ENCODE results near the gene ZNF658. TPM values are rescaled to one million over a fixed set of nuclear protein-coding genes. Genes with fewer than 3 reads are reported as not detected.
A peak's percentile ranks its signal among the peaks of the same experiment; 100 is the strongest.
"Not testable (repeated sequence)": the region's sequence is repeated elsewhere in the genome, so short reads cannot be mapped to it uniquely, and the experiment has no call there.

The ZNF658 gene
- polyA plus RNA-seq = 2.9 TPM

DNA sequence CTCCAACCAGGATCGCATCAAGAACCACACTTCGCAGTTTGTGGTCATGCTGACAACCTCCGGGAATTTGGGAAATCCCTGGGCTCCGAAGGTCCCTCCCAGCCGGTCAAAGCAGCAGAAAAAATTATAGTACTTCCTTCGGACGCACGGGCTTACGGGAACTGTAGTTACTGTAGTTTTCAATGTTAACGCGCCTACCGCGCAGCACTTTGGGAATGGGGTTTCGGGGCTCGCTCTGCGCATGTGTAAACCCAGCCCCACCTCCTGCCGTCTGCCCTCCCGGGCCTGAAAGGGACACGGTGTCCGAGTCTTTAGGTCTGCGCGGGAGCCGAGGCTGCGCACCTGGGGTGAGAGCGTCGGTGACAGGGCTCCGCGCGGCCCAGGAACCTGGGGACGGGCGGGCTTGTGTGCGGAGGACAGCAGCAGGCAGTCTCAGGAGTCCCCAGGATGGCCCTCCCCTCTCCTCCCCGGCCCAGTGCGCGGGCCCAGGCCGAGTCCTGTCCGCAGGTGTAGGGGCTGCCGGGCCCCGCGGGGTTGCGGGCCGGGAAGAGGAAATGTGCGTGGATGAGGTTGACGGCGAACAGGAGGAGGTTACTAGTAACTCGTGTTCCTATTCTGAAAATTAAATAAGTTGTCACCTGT lies at the start of gene ZNF658:
ZNF658 (plus strand) TSS at position 236 of the 642 bp plus-strand sequence. CDS start 2,837 bp downstream, outside the sequence.
- H3K9me3 Mint-ChIP-seq, H3K36me3 Mint-ChIP-seq, H3K27me3 Mint-ChIP-seq, H3K4me1 Mint-ChIP-seq: not testable (repeated sequence)
- Mint-ChIP-seq H3K27ac (peak within 1 kb of the TSS; percentile 14 to 92 (median 43)), H3K4me3 (peak within 1 kb of the TSS; percentile 96 to 99 (median 97))

DNA sequence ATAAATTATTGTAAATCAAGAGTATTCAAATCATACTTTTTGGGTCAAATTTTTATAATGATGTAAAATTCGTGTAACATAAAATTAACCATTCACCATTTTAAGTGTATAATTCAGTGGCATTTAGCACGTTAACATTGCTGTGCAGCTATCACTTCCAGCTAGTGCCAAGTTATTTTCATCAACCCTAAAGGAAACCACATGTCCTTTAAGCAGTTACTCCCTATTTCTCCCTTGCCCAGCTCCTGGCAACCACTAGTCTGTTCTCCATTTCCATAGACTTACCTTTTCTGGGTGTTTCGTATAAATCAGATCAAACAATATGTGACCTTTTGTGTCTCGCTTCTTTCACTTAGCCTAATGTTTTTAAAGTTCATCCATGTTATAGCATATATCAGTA lies 38.8 kb upstream of the ZNF658 start:
- H3K36me3 Mint-ChIP-seq = not testable (repeated sequence)

DNA sequence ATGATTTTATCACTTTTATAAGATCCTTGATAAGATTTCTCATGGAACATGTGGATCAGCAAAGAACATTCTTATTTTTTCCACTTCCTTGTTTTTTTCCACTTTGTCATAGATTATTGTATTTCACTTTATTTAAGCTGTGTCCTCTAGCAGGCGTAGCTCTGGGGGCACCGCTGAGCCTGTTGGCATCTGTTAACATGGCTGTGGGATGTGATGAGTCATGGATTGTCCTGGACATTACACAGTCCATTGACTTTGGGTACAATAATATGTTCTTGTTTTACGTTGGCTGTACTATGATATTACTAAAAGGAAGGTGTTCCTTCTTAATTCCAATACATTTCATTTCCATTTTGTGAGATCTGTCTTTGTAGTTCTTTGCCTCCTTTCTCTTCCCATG lies 31.9 kb upstream of the ZNF658 start:
- H3K27me3 Mint-ChIP-seq, H3K27ac Mint-ChIP-seq, H3K4me3 Mint-ChIP-seq, H3K36me3 Mint-ChIP-seq, H3K4me1 Mint-ChIP-seq, H3K9me3 Mint-ChIP-seq: not testable (repeated sequence)

More for the DNA sequence above, 38.8 kb upstream of the ZNF658 start:
- H3K27me3 Mint-ChIP-seq, H3K4me1 Mint-ChIP-seq, H3K9me3 Mint-ChIP-seq, H3K4me3 Mint-ChIP-seq, H3K27ac Mint-ChIP-seq: not testable (repeated sequence)

DNA sequence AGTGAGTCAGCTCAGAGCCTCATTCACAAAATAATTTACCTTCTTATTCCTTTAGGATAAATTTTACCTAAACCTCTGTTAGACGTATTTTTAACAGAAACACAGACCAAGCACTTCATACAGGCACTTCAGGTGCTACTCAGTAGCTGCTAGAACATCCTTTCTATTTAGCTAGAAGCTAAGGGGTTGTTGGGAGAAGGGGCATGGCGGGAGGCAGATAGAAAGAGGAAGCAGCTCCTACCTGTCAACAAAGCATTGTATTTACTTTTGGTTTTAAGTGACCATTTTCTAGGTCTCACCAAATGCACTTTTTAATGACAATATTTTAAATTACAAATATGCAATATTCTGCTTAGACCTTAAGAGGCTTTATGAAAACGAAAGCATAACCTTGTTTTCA lies 19.9 kb upstream of the ZNF658 start:
- not testable (repeated sequence) for H3K36me3 Mint-ChIP-seq, H3K4me1 Mint-ChIP-seq, H3K27ac Mint-ChIP-seq, H3K9me3 Mint-ChIP-seq, H3K27me3 Mint-ChIP-seq
- peak overlapping the region in 1 of 4 donors; percentile 60 for H3K4me3 Mint-ChIP-seq

DNA sequence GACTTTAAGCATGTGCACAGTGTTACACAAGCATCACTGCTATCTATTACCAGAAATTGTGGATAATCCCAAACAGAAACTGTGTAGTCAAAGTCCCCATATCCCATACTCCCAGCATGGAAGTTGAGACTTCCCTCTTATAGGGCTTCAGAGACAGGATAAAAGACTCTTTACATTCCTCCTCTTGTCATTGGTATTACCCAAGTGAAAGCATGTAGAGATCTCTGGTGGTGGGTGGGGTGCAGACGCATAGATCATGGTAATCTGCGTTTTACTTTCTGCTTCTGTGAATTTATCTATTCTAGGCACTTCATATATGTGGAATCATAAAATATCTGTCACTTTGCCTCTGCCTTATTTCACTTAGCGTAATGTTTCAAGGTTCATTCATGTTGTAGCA lies 18.7 kb upstream of the ZNF658 start:
- H3K4me1 Mint-ChIP-seq, H3K9me3 Mint-ChIP-seq, H3K27ac Mint-ChIP-seq, H3K4me3 Mint-ChIP-seq, H3K27me3 Mint-ChIP-seq, H3K36me3 Mint-ChIP-seq: not testable (repeated sequence)

DNA sequence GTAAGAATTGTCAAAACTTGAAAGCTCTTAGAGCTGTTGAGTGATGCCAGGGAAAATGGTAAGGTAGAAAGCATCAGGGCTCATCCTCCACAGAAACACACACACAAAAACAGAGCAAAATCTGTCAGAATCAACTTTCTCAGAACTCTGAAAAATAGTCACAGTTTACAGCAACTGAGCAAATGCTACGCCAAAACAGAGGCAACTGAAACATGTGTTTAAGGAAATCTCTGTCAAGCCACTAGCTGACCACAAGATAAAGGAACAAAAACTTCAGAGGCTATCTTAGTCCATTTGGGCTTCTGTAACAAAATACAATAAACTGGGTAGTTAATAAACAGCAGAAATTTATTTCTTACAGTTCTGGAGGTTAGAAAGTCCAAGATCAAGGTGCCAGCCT lies 10.2 kb upstream of the ZNF658 start:
- not testable (repeated sequence) for H3K36me3 Mint-ChIP-seq, H3K27me3 Mint-ChIP-seq, H3K4me1 Mint-ChIP-seq, H3K4me3 Mint-ChIP-seq, H3K9me3 Mint-ChIP-seq, H3K27ac Mint-ChIP-seq

DNA sequence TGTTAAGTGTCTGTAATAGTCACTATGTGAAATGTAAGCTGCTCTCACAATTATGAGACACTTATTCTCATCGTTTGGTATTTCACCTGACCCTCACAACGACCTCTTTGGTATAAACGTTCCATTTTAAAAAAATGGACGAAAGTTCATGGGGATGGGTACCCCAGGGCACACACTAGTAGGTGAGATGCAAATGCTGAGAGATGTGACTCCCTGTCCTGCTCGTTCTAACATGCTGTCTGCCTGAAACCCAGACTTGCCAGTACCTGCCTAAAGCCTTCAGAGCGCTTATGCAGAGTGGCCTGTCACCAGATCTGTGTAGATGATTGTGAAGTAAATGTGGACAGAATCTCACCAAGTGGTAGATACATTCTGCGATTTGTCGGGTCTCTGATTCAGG lies 616 bp downstream of the ZNF658 start:
- not testable (repeated sequence) for H3K9me3 Mint-ChIP-seq, H3K36me3 Mint-ChIP-seq, H3K27me3 Mint-ChIP-seq, H3K4me1 Mint-ChIP-seq
- Mint-ChIP-seq H3K4me3 (peak overlapping the region; percentile 96 to 99 (median 97)), H3K27ac (peak overlapping the region in 1 of 3 donors; percentile 43)

DNA sequence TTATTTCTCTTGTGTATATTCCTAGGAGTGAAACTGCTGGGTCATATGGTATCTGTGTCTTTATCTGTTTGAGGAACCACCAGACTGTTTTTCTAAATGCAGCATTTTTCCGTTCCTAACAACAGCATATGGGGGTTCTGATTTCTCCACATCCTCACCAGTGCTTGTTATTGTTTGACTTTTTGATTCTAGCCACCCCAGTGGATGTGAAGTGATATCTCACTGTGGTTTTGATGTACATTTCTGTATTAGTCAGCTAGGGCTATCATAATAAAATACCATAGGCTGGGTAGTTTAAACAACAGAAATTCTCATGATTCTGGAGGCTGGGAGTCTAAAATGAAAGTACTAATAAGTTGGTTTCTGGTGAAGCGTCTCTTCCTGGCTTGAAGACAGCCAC lies 9.0 kb downstream of the ZNF658 start:
- not testable (repeated sequence) for H3K4me3 Mint-ChIP-seq, H3K27ac Mint-ChIP-seq, H3K36me3 Mint-ChIP-seq, H3K27me3 Mint-ChIP-seq, H3K9me3 Mint-ChIP-seq, H3K4me1 Mint-ChIP-seq

DNA sequence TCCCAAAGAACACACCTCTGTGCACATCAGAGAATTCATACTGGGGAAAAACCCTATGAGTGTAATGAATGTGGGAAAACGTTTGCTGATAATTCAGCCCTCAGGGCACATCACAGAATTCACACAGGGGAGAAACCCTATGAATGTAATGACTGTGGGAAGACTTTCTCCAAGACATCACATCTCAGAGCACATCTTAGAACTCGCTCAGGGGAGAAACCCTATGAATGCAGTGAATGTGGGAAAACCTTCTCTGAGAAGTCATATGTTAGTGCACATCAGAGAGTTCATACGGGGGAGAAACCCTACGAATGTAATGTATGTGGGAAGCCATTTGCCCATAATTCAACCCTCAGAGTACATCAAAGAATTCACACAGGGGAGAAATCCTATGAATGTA lies 19.5 kb downstream of the ZNF658 start:
- not testable (repeated sequence) for H3K27ac Mint-ChIP-seq, H3K4me3 Mint-ChIP-seq, H3K9me3 Mint-ChIP-seq, H3K27me3 Mint-ChIP-seq, H3K4me1 Mint-ChIP-seq, H3K36me3 Mint-ChIP-seq

DNA sequence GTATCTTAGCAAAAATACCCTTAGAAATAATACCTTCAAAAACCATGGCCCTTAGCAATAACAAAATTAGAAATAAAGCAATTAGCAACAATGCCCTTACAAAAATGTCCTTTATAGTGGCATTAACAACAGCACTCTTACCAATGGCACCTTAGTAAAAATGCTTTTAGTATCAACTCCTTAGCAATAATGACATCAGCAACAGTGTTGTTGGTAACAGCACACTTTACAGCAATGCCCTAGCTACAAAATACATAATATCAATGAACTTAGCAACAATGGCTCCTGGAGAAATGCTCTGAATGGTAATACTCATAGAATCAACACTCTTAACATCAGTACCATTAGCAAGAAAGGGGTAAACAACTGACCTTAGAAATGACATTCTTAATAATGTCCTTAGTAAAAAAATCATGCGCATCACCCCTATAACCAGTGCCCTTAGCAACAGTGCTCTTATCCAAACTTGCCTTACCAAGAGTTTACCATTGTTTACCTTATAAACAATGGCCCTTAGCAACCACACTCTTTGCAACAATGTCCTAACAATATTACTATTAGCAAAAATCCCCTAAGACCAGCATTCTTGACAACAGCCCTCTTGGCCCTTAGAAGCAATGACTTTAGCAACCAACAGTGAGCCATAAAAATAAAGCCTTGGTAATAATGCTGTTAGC lies 35.8 kb downstream of the ZNF658 start:
- H3K27ac Mint-ChIP-seq, H3K36me3 Mint-ChIP-seq, H3K4me1 Mint-ChIP-seq, H3K9me3 Mint-ChIP-seq, H3K27me3 Mint-ChIP-seq, H3K4me3 Mint-ChIP-seq: not testable (repeated sequence)

DNA sequence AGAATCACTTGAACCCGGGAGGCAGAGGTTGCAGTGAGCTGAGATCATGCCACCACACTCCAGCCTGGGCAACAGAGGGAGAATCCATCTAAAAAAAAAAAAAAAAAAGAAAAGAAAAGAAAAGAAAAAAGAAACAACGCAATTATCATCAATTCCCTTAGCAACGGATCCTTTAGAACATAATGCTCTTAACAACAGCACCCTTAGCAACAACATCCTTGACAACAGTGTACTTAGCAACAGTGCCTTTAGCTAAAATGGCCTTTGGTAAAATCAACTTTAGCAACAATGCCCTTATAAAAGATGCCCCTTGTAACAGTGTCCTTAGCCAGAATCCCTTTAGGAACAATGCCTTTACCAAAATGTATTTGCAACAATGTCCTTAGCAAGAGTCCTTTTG lies 37.1 kb downstream of the ZNF658 start:
- H3K36me3 Mint-ChIP-seq, H3K27me3 Mint-ChIP-seq, H3K4me1 Mint-ChIP-seq, H3K4me3 Mint-ChIP-seq, H3K9me3 Mint-ChIP-seq, H3K27ac Mint-ChIP-seq: not testable (repeated sequence)

DNA sequence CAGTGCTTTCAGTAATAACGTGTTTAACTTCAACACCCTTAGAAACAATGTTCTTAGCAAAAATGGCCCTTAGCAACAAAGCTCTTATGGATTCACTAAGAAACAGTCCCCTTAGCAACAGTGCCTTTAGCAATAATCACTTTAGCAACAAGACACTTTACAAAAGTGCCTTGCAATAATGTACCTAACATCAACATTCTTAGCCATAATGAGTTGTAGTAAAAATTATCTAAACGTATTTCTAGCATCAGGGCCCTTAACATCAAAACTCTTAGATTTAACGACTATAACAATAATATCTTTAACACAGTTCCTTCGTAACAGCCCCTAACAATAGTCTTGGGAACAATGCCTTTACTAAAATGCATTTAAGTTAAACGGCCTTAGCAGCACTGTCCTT lies 37.8 kb downstream of the ZNF658 start:
- not testable (repeated sequence) for H3K36me3 Mint-ChIP-seq, H3K4me3 Mint-ChIP-seq, H3K27ac Mint-ChIP-seq, H3K9me3 Mint-ChIP-seq, H3K4me1 Mint-ChIP-seq, H3K27me3 Mint-ChIP-seq

DNA sequence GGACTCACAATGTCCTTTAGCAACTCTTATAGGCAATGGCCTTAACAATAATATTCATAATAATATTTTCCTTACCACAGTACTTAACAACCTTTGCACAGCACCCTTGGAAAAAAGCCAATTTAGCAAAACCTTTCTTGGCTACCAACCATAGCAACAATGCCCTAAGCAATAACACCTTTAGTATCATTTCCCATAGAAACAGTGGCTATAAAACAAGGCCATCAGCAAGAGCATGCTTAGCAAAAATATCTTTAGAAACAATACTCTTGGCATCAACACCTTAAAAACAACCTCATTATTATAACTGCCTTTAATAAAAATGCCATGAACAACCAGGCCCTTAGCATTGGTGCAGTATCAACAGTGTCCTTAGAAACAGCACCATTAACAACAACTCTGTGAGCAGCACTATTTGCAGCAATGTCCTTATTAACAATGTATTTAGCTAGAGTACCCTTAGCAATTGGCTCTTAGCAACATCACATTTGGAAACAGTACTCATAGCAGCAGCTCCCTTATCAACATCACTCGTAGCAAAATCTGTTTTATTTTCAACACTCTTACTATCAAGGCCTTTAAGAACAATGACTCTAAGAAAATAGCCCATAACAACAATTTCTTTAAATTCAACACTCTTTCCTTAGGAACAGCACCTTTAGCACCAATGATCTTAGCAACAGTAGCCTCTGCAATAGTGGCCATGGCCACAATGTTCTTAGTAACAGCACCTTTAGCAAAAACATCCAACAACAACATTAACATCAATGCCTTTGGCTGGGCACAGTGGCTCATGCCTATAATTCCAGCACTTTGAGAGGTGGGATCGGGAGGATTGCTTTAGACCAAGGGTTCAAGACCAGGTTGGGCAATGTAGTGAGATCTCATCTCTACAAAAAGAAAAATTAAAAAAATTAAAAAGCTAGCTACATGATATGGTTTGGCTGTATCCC lies 39.6 kb downstream of the ZNF658 start:
- not testable (repeated sequence) for H3K4me1 Mint-ChIP-seq, H3K4me3 Mint-ChIP-seq, H3K36me3 Mint-ChIP-seq, H3K9me3 Mint-ChIP-seq, H3K27me3 Mint-ChIP-seq, H3K27ac Mint-ChIP-seq

DNA sequence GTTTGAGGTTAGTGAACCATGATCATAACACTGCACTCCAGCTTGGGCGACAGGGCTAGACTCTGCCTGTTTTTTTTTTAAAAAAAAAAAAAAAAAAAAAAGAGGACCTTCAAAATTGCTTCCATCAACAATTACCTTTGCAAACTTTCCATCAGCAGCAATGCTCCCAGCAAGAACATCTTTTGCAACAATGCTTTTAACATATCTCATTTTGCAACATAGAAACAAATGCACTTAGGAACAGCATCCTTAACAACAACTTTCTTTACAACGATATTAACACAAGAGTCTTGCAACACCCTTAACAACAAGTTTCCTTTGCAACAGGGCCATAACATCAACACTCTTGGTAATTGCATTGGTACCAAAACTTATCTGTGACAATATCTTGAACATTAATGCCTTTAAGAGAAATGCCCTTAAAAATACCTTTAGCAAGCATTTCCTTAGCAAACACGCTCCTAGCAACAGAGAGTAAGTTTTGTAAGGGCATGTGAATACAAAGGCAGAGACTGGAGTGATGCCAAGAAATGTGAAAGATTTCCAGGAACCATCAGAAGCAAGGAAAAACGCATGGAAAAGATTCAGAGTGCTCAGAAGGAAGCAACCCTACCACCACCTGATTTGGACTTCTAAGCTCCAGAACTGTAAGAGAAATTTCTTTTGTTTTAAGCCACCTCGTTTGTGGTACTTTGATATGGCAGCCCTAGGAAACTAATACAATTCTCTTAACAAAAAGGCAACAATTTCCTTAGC lies 42.1 kb downstream of the ZNF658 start:
- H3K4me3 Mint-ChIP-seq, H3K4me1 Mint-ChIP-seq, H3K36me3 Mint-ChIP-seq, H3K27ac Mint-ChIP-seq, H3K9me3 Mint-ChIP-seq, H3K27me3 Mint-ChIP-seq: not testable (repeated sequence)

DNA sequence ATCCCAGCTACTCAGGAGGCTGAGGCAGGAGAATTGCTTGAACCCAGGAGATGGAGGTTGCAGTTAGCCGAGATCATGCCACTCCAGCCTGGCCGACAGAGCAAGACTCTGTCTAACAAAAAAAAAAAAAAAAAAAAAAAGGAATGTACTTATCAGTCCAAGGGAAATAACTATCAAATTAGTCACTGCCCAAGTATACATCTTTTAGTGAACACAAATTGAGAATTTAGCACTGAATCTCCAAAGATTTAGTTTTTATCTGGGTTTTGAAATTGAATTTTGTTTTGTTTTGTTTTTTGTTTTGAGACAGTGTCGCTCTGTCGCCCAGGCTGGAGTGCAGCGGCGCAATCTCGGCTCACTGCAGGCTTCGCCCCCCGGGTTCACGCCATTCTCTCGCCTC lies 52.1 kb downstream of the ZNF658 start:
- not testable (repeated sequence) for H3K4me3 Mint-ChIP-seq, H3K36me3 Mint-ChIP-seq, H3K27ac Mint-ChIP-seq, H3K9me3 Mint-ChIP-seq, H3K27me3 Mint-ChIP-seq, H3K4me1 Mint-ChIP-seq
